AG09319 (cell line): Measurements from ENCODE around the gene RASSF1.

Source experiments
- DNase-seq: peaks from one replicate; pipeline ENCODE4 v3.0.0-alpha.2; 2010; ENCODE audit warnings: low read depth; ENCODE audit errors: extremely low read depth
- TF ChIP-seq, protein P1 (sequence below): IDR thresholded peaks from 2 replicates; pipeline ENCODE4 v1.5.1; 2011; ENCODE audit warnings: low read depth, mild to moderate bottlenecking, inconsistent platforms, low read length, moderate library complexity

RASSF1 gene

DNA sequence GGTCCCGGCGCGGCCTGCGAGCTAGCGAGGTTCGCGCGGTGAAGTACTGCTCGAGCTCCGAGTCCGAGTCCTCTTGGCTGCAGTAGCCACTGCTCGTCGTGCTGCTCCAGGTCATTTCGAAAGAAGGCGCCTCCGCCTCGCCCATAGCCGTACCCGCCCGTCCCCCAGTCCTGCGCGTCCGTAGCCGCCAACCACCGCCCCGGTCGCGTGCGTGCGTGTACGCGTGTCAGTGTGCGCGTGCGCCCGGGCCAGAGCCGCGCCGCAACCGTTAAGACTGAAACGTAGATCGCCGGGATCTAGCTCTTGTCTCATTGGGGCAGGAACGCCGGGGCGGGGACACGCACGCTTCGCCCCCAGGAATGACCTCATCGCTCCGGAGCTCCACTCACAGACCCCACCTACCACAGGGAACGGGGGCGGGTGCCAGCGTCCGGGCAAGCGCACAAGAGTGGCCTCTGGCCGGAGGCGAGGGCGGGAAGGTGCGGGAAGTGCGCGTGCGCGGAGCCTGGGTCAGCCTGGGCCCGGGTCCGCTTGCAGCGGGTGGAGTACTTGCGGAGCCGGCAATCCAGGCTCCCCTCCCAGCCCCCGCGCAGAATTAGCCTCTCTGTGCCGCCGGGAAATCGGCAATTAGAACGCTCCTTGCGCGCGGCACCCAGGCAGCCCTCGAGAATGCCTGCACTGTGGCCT, 3.3 kb downstream of the RASSF1 start:
- DNase-seq, result peak; percentile 99
- TF ChIP-seq, protein P1, sequence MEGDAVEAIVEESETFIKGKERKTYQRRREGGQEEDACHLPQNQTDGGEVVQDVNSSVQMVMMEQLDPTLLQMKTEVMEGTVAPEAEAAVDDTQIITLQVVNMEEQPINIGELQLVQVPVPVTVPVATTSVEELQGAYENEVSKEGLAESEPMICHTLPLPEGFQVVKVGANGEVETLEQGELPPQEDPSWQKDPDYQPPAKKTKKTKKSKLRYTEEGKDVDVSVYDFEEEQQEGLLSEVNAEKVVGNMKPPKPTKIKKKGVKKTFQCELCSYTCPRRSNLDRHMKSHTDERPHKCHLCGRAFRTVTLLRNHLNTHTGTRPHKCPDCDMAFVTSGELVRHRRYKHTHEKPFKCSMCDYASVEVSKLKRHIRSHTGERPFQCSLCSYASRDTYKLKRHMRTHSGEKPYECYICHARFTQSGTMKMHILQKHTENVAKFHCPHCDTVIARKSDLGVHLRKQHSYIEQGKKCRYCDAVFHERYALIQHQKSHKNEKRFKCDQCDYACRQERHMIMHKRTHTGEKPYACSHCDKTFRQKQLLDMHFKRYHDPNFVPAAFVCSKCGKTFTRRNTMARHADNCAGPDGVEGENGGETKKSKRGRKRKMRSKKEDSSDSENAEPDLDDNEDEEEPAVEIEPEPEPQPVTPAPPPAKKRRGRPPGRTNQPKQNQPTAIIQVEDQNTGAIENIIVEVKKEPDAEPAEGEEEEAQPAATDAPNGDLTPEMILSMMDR, result no peak

DNA sequence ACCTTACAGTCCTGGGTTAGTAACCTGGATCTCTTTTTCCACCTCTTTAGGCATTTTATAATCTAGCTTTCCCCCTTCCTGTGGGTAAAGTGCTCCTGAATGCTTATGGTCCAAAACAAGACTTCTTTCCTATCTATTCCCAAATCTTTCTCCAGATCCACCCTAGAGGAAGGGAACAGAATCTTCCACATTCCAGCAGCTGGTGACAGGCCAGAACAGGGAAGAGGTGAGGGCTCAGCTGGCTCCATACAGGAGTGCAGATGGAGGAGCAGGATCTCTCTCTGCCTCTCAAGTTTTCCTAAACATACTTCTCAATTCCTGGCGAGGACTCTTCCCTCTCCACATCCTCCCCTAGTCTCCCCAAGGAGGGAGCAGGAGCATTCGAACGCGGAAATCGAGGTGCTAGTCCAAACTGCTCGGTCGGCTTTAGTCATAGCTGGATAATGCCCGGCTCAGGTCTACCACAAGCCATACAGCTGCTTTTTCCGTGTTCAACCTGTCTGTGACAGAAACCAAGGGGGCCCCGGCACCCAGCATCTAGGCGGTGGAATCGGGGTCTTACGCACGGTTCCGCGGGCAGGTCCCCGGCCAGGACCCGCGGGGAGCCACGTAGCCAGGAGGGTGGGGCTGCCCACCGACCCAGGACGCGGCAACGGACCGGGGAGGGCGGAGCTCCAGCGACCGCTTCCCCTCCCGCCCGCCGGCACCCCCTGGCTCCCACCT, 4.0 kb downstream of the RASSF1 start:
- TF ChIP-seq, protein P1, result no peak
- no peak for DNase-seq

DNA sequence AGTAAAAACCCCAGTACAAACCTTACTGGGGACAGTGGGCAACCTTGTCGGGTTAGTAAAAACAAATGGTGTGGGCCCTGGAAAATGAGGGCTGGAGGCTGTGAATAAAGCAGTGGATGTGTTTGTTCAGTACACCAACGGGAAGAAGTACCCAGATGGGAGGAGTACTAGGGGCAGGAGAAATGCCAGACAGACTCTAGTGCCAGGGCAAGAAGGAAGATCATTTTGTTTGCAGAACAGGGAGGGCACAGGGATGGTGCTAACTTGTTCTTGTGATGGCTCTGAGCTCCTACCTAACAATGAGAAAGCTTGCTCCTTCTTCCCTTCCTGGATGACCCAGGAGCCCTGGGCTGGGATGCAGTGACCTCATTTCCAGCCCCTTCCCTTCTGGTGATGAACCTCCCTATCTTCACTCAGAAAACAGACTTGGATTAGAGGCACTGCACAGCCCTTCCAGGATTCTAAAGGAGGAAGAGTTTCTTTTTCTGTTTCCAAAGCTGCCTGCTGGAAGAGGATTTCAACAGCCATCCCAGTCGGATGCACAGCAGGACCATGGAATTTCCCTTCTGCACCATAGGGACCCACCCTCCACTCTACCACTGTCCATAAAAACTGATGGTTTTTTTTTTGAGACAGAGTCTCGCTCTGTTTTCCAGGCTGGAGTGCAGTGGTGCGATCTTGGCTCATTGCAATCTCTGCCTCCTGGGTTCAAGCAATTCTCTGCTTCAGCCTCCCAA, 6.1 kb downstream of the RASSF1 start:
- DNase-seq, result no peak
- TF ChIP-seq, protein P1, result no peak

DNA sequence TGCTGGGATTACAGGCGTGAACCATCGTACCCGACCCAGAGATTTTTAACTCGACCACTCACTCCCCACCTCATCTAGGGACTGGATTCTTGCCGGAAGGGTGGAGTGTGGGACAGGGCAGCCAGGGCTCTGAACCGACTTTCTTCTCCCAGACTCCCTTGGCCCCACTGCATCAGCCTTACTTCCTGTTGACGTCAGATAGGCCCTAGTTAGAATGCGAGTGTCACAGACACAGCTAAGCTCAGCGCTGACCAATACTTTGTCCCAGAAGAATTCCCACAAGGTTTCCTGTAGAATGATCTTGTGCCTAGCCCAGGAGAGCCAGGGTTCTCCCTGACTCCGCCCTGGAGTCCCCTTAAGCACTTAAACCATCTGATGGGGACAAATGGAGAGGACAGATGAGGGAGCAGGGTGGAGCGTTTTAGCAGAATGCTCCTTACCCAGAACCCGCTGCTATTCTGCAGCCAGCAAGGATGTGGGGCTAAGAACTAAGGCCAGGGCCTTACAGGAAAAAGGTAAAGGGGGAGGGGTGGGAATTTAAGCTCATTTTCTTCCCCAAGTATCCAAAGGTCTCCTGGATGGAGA, 6.8 kb downstream of the RASSF1 start:
- TF ChIP-seq, protein P1, result no peak
- no peak for DNase-seq

DNA sequence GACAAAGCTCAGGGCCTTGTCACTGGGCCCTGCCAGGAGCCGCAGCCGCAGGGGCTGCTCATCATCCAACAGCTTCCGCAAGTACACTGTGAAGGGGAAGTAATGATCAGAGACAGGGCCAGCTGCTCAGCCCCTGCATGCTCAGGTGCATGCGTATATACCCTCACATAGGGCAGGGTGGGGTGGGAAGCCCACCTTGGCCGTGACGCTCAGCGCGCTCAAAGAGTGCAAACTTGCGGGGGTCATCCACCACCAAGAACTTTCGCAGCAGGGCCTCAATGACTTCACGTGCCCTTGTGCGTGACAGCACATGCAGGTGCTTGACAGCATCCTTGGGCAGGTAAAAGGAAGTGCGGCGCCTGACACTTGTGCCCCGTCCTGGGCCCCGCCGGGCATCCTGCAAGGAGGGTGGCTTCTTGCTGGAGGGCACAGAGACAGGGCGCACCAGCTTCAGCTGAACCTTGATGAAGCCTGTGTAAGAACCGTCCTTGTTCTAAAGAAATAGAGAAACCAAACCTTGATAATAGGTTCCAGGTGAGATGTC, 9.2 kb downstream of the RASSF1 start:
- no peak for DNase-seq
- TF ChIP-seq, protein P1, result no peak

DNA sequence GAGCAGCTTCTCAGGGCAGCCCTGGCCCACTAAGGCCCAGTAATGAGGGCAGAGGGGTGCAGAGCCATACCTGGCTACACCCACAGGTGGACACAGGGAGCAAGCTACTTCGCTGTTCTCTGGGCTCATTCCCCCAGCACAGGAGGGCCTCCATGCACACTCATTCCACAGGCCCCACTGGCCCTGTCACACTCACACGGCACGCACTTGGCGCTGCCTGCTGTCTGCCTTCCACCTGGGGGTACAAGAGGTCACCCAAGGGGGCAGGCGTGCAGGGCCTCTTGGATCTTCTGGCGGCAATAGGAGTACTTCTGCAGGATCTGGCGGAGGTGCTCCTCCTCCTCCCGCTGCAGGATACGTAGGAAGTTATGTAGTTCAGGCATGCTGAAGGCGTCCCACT, 10.3 kb downstream of the RASSF1 start:
- TF ChIP-seq, protein P1, result no peak
- no peak for DNase-seq
